Thymus (tissue), 11 donors: ENCODE measurements around the gene NDUFAF2. TPM values are rescaled to one million over a fixed set of nuclear protein-coding genes. Genes with fewer than 3 reads are reported as not detected.

Source experiments
- DNase-seq, 9 donors: peaks; one replicate each; pipeline ENCODE4 v3.0.0-alpha.2; 2013; ENCODE audit warnings: low spot score in 9 of 9, low read depth in 6 of 9, missing footprints in 1 of 9
- H3K27ac ChIP-seq, 2 donors: one replicate each; pipeline ENCODE4 v1.5.1; 2013; ENCODE audit warnings: control low read depth in 1 of 2, low read depth in 1 of 2, low read length in 1 of 2, mild to moderate bottlenecking in 1 of 2, moderate library complexity in 1 of 2
- H3K27me3 ChIP-seq, 2 donors: one replicate each; pipeline ENCODE4 v1.5.1; 2013; ENCODE audit warnings: low read length in 1 of 2; ENCODE audit not compliant: control insufficient read depth in 2 of 2, insufficient read depth in 1 of 2
- H3K36me3 ChIP-seq, 2 donors: one replicate each; pipeline ENCODE4 v1.5.1; 2013; ENCODE audit warnings: low read length in 1 of 2, mild to moderate bottlenecking in 1 of 2, moderate library complexity in 1 of 2; ENCODE audit not compliant: control insufficient read depth in 2 of 2, insufficient read depth in 2 of 2
- H3K4me1 ChIP-seq, 2 donors: one replicate each; pipeline ENCODE4 v1.5.1; 2013; ENCODE audit warnings: low read length in 2 of 2; ENCODE audit not compliant: control insufficient read depth in 2 of 2, insufficient read depth in 2 of 2
- H3K4me3 ChIP-seq, 2 donors: one replicate each; pipeline ENCODE4 v1.5.1; 2013; ENCODE audit warnings: low read length in 2 of 2, control low read depth in 1 of 2, mild to moderate bottlenecking in 1 of 2
- H3K9me3 ChIP-seq, 2 donors: one replicate each; pipeline ENCODE4 v1.5.1; 2013; ENCODE audit warnings: low read length in 1 of 2, mild to moderate bottlenecking in 1 of 2; ENCODE audit not compliant: control insufficient read depth in 2 of 2, insufficient read depth in 1 of 2
- WGBS: extraction: QIAGEN DNeasy Blood & Tissue Kit; methylation state at CpG from one replicate; pipeline ENCODE4 v1.1.7; 2013; 5-methylcytosine and 5-hydroxymethylcytosine counted together
- polyA plus RNA-seq: library from polyadenylated mRNA; stranded (reverse); fragments of 200-250 nt; gene quantifications from one replicate; pipeline ENCODE4 v1.2.3, GENCODE V29; 2013
- total RNA-seq: library from RNA; stranded (reverse); fragments of 120-200 nt; gene quantifications from one replicate; pipeline ENCODE4 v1.2.4, GENCODE V29; 2013
- donor health status: healthy.

The NDUFAF2 gene
- total and polyA plus RNA-seq, 2 donors = 24.4 to 44.9 TPM

DNA sequence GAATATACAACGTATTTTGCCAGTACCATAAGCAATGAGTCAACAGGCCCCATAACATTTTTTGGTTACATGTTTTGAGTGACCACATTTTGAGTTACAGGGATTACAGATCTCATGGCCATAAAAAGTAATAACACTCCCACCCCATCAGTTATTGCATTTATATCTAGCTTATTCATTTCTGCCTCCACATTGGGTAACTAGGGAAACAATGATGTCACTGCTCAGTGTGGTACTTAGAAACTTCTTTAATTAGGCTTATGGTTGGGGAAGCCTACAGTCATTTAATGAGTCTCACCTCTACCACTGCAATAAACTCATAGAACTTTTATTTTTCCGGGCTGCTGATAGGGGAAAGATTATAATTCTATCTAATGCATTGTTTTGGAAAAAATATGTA, 257.2 kb downstream of the NDUFAF2 start:
- Histone ChIP-seq H3K27me3 (no peaks in the 10 kb centered on the region), H3K9me3 (peaks cover 0 to 3% of the 10 kb centered on the region in 2 donors), H3K27ac (no peak overlapping the region), H3K4me1 (no peaks in the 10 kb centered on the region), H3K4me3 (no peak overlapping the region), H3K36me3 (no peaks in the 10 kb centered on the region)
- DNase-seq = no peak
- WGBS = 95% methylated on average over 2 of the region's 2 CpGs

Other genes starting within 250 kb of the NDUFAF2 start
- 25.2 TPM for gene DEPDC1B, start 245.0 kb upstream of the NDUFAF2 start, total RNA-seq
- gene DEPDC1B, start 245.0 kb upstream of the NDUFAF2 start, polyA plus RNA-seq = 4.9 TPM
- gene ELOVL7, start 100.9 kb upstream of the NDUFAF2 start, total RNA-seq = 0.47 TPM
- 5.4 TPM for gene ELOVL7, start 100.9 kb upstream of the NDUFAF2 start, polyA plus RNA-seq
- gene ERCC8, start 135 bp upstream of the NDUFAF2 start, total RNA-seq = 17.9 TPM
- gene ERCC8, start 135 bp upstream of the NDUFAF2 start, polyA plus RNA-seq = 7.9 TPM
- gene SMIM15, start 217.3 kb downstream of the NDUFAF2 start, total RNA-seq = 33.6 TPM
- gene SMIM15, start 217.3 kb downstream of the NDUFAF2 start, polyA plus RNA-seq = 35.6 TPM